GM20431 (cell line): ENCODE results near the gene FXYD3.

ENCODE experiments used
- in situ Hi-C: fragments of 300-500 bp; cut with MseI, MboI; formaldehyde crosslinking; loops from one replicate; pipeline ENCODE4 v1.15.0; 2020; ENCODE audit warnings: low sequenced_read_pairs; ENCODE audit not compliant: unreplicated experiment

Gene FXYD3

GRCh38 chr19:35105411-35106290, 10.0 kb upstream of the FXYD3 start:
- in situ Hi-C loops = no loop called here

- in situ Hi-C loops = no loop called here
These were observed 9.4 kb upstream of the FXYD3 start for GRCh38 chr19:35106291-35106583.

GRCh38 chr19:35106898-35107541, 8.6 kb upstream of the FXYD3 start:
- in situ Hi-C loops = no loop called here

- in situ Hi-C loops = no loop called here
These were observed 8.1 kb upstream of the FXYD3 start for GRCh38 chr19:35107545-35107944.

GRCh38 chr19:35108730-35109129, 6.9 kb upstream of the FXYD3 start:
- in situ Hi-C loops = no loop called here

DNA sequence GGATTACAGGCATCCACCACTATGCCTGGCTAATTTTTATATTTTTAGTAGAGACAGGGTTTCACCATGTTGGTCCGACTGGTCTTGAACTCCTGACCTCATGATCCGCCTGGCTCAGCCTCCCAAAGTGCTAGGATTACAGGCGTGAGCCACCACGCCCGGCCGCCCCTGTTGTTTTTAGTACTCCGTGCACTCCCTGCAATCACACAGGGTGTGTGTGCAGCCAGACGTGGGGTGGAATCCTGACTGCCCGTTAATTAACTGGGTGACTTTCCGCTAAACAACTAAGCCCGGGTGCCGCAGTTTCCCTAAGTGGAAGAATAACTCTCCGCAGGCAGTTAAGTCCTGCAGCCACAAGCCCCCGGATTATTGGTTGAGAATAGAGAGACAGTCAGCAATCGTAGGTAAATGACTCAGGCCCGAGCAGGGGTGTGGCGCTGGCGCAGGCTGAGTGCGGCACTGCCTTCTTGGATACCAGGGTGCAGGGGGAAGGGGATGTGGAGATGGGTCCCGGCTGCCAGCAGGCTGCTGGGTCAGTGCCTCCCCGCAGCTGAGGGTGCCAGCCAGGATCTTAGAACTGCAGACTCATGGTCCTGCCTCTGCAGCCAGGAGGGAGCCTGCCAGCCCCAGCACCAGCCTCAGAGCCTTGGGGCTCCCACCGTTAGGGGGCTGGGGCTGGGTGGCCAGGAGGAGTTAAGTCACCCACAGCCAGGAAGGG, 6.1 kb upstream of the FXYD3 start:
- in situ Hi-C loops = no loop called here

DNA sequence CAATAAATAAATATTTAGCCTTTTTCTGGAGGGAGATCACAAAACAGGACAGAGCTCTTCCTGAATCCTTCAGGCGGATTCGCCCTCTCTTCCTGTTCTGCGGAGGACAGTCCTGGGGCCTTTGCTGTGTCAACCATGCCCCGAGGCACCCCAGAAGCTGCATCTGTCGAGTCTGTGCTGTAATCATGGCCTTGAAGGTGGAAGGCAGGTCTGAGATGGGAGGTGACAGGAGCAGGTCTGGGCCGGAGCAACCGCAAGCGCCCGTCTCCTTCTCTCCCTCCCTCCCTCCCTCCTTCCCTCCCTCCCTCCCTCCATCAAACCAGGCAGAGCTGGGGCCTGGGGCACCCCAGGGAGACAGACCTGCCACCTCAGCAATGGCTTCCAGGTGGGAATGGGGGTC, 4.6 kb upstream of the FXYD3 start:
- in situ Hi-C loops = no loop called here

DNA sequence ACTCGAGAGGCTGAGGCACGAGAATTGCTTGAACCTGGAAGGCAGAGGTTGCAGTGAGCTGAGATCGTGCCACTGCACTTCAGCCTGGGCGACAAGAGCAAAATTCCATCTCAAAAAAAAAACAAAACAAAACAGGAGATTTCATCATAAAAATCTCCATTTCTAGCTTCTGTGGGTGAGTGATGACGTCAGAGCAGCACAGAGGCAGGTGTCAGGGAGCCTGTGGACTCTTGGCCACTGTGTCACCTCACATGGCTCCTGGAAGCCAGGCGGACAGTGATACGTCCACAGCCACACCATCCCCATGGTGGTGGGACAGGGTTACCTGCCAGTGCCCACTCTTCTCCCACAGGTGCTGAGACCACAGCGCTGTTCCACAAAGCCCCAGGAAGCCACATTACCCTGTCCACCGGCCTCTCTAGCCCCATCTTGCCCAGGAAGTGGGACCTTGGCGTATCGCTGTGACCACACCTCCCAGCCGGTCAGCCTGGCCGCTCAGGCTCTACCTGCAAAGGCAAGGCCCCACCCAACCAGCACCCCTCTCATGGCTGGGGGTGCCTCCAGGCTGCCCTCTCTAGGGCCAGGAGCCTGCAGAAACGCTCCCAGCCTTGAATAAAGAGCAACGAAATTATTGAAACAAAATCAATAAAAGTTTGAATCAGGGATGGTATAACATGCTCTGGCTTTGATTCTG, 2.5 kb upstream of the FXYD3 start:
- in situ Hi-C loops = no loop called here

DNA sequence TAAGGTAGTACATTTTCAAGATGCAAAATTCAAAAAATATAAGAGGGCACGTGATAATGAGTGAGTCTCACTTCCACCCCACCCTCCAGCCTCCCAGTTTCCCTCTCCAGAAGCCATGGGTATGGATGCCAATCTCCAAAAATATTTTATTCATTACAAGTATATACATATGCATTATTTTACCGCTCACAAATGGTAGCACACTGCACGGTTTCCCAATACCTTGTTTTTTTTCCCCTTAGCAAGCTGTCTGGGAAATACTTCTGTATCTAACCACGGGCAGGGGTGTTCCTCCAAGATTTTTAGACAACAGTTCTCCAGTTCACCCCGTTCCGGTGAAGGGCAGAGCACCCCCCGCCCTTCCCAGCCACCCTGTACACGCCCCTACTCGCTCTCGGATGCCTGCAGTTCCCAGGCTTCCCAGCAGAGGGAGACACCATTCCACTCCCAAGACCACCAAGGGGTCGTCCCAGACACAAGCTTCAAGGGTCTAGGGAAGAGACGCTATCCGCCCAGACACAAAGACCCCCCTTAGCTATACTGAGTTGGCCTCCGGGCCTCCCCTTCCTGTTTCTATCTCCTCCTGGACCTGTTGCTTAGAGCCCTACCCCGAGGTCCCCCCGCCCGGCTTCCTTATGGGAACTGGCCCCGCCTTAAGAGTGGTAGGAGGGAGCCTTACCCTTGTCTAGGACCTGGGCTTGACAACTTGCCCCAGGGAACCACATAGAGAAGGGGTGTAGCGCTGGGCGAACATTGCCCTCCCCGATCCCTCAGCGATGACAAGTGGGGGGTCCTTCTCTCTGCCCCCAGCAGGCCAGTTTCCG, 1.1 kb upstream of the FXYD3 start:
- in situ Hi-C loops = no loop called here

- in situ Hi-C loops = no loop called here
These were observed 614 bp downstream of the FXYD3 start for GRCh38 chr19:35116072-35116801.

GRCh38 chr19:35117116-35117515, 1.5 kb downstream of the FXYD3 start:
- in situ Hi-C loops = no loop called here

GRCh38 chr19:35117799-35118198, 2.2 kb downstream of the FXYD3 start:
- in situ Hi-C loops = no loop called here

DNA sequence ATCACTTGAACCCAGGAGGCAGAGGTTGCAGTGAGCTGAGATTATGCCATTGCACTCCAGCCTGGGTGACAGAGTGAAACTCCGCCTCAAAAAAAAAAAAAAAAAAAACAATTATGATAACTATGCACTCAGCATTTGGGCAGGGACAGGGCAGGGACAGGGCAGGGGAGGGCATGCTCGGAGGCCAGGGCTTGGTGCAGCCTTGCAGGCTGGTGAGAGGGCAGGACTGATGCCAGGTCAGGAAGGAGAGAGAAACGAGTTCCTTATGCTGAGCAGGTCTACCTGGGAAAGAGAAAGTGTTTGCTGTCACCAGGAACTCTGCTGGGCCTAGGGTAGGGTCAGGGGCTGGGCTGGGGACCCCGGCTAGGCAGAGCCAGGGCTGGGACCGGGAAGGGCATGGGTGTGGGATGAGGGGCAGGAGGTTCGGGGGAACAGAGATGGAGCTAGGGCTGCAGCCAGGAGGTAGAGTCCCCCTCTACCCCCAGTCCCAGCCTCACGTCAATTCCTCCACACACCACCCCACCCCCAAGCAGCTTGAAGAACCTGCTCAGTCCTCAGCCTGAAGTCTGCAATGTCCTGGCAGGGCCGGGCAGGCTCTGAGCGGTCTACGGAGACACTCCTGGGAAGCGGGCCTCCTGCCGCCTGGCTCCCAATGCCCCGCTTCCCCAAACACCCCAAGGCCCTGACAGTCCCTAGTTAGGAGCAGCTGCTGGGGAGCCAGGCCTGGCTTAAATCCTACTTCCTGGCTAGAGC, 2.8 kb downstream of the FXYD3 start:
- in situ Hi-C loops = no loop called here

DNA sequence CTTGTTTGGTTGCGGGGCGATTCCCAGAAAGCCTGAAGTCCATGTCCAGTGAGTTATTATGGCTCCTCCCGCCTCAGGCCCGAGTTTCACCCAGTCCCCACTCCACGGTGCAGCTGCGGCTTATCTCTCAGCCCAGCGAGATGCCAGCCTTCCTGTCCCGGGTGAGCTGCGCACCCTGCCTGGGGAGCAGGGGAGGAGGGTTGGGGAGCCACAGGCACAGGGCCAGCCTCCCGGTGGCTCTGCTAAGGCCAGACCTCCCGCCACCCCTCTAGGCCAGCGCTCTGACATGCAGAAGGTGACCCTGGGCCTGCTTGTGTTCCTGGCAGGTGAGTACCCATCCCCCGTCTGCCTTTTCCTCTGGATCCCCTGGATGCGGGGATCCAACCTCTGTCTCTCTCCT, 3.5 kb downstream of the FXYD3 start:
- in situ Hi-C loops = no loop called here

DNA sequence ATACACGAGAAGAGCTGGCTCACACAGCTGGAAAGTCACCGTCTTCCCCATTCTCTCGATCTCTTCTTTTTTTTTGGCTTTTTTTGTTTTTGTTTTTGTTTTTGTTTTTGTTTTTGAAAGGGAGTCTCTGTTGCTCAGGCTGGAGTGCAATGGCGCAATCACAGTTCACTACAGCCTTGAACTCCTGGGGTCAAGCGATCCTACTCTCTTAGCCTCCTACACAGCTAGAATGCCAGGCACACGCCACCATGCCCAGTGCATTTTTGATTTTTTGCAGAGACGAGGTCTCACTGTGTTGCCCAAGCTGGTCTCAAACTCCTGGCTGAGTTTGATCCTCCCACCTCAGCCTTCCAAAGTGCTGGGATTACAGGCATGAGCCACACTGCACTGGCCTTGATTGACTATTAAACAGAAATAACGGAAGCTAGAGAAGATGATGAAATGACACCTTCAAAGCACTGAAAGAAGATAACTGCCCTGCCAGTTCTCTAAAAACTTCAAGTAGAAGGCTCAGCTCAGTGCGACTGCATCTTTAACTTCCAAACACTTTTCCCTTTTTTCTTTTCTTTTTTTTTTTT, 4.0 kb downstream of the FXYD3 start:
- in situ Hi-C loops = no loop called here

DNA sequence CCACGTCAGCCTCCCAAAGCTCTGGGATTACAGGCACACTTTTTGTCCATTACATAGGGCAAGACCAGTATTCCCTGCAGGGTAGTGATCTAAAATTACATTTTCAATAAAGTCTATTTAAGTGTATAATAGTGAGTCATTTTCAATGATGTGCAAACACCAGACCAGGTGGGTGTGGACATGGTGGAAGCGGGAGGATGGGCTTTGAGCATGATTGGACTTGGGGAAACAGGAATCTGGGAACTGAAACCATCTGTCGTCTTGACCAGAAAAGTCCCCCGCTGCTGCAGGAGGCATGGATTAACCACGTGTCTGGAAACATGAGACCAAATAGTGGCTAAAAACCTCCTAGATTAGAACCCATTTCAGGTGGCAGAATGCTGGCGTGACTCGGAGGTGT, 4.9 kb downstream of the FXYD3 start:
- in situ Hi-C loops = no loop called here

- in situ Hi-C loops = no loop called here
These were observed 5.3 kb downstream of the FXYD3 start for GRCh38 chr19:35120898-35121297.
